ENCODE data around the gene UBAP1L.
"Not testable (repeated sequence)": the region's sequence is repeated elsewhere in the genome, so short reads cannot be mapped to it uniquely, and the experiment has no call there.

The UBAP1L gene

GRCh38 chr15:65115086-65115485 lies at the start of gene UBAP1L:
Gene UBAP1L (minus strand): TSS chr15:65115200. CDS start chr15:65106215, 8,985 bp downstream.
- no peak for DNase-seq

- DNase-seq = no peak
Observed at GRCh38 chr15:65164139-65164538, 49.1 kb upstream of the UBAP1L start.

DNA sequence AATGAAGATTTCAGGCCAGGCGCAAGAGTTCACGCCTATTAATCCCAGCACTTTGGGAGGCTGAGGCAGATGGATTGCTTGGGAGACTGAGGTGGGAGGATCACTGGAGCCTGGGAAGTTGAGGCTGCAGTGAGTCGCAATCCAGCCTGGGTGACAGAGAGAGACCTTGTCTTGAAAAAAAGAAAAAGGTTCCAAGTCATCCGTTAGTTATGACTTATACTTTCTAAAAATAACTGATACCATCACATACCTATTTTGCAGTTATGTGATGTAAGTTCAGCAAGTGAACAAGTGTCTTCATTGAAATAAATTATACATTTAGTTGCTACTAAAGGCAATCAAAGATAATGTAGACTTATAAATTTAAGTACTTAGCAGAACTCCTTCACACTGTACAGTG lies 48.0 kb upstream of the UBAP1L start:
- no peak for DNase-seq

DNA sequence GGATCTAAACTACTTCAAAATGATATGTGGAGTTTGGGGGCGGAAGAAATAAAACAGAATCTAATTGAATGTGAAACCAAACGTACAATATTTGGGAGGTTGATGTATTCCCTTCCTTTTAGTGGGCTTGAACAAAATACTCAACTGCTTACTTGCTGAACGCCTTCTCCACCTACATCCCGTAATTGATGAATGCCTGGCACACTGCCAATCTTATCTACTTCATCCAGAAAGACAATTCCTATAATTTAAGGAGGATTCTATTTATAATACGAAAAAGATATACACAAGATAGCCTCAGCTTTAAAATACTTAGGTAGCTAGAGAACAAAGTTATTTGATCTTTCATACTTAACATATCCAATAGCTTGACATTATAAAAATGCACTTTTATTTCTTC lies 41.7 kb upstream of the UBAP1L start:
- DNase-seq = no peak

GRCh38 chr15:65154720-65155119 lies 39.7 kb upstream of the UBAP1L start:
- DNase-seq = no peak

GRCh38 chr15:65147902-65148301 lies 32.9 kb upstream of the UBAP1L start:
- DNase-seq = no peak

GRCh38 chr15:65146438-65146837 lies 31.4 kb upstream of the UBAP1L start:
- DNase-seq = no peak

DNA sequence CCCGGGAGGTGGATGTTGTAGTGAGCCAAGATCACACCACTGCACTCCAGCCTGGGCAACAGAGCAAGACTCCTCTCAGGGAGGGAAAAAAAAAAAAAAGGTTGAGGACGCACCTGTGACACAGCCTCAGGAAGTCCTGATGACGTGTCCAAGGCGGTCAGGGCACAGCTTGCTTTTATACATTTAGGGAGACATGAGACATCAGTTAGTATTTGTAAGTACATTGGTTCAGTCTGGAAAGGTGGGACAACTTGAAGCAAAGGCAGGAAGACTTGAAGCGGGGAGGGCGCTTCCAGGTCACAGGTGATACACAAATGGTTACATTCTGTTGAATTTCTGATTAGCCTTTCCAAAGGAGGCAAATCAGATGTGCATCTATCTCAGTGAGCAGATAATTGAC lies 23.6 kb upstream of the UBAP1L start:
- DNase-seq = not testable (repeated sequence)

DNA sequence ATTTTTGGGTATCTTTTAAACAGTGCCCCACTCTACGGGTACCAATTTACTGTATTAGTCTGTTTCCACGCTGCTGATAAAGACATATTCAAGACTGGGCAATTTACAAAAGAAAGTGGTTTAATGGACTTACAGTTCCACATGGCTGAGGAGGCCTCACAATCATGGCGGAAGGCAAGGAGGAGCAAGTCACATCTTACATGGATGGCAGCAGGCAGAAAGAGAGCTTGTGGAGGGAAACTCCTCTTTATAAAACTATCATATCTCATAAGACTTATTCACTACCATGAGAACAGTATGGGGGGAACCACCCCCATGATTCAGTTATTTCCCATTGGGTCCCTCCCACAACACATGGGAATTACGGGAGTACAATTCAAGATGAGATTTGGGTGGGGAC lies 22.9 kb upstream of the UBAP1L start:
- DNase-seq = not testable (repeated sequence)

DNA sequence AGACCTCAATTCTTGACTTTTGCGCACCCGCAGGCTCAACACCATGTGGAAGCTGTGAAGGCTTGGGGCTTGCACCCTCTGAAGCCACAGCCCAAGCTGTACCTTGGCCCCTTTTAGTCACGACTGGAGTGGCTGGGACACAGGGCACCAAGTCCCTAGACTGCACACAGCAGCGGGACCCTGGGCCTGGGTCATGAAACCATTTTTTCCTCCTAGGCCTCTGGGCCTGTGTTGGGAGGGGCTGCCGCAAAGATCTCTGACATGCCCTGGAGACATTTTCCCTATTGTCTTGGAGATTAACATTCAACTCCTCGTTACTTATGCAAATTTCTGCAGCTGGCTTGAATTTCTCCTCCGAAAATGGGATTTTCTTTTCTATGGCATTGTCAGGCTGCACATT lies 22.1 kb upstream of the UBAP1L start:
- not testable (repeated sequence) for DNase-seq

GRCh38 chr15:65134538-65134937 lies 19.5 kb upstream of the UBAP1L start:
- DNase-seq = no peak

- peak; percentile 95 for DNase-seq
Observed at GRCh38 chr15:65133548-65134200, 18.7 kb upstream of the UBAP1L start, which contains the start of gene PDCD7. Gene PDCD7 (minus strand): TSS chr15:65133808. CDS start chr15:65133781, 27 bp downstream.

DNA sequence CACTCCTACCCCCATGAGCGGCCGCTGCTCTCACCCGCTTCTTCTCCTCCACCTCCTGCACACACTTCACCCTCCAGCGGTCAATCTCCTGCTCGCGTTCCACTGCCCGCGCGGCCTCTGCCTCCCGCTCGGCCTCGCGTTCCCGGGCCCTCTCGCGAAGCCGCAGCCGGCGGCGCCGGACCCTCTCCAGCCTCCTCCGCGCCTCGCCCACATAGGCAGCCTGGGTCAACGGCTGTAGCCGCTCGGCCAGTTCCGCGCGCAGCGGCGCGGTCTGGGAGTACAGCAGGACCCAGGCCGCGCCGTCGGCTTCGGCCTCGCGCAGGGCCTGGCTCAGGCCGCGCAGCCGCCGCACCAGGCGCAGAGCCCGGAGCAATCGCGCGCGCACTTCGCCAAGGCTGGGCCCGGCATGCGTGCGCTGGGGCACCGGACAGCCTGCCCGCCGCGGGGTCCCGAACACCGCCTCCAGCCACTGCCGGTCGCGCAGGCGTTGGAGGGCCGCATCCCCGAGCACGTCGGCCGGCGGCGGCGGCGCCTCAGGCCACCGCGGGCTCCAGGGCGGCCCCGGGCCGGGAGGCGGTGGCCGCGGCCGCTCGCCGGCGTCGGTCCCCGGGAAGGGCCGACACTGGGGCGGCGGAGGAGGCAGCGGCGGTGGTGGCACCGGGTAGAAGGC lies 18.0 kb upstream of the UBAP1L start:
- DNase-seq = peak; percentile 37

GRCh38 chr15:65130941-65131340 lies 15.9 kb upstream of the UBAP1L start:
- DNase-seq = no peak

- no peak for DNase-seq
Observed at GRCh38 chr15:65115542-65115941, 542 bp upstream of the UBAP1L start.

GRCh38 chr15:65110676-65111292 lies 4.2 kb downstream of the UBAP1L start:
- no peak for DNase-seq

- no peak for DNase-seq
Observed at GRCh38 chr15:65106011-65106590, 8.9 kb downstream of the UBAP1L start.

GRCh38 chr15:65105038-65105437 lies 10.0 kb downstream of the UBAP1L start:
- no peak for DNase-seq

- no peak for DNase-seq
Observed at GRCh38 chr15:65102912-65103311, 12.1 kb downstream of the UBAP1L start.

GRCh38 chr15:65101891-65102708 lies 12.9 kb downstream of the UBAP1L start:
- DNase-seq = no peak

GRCh38 chr15:65101411-65101890 lies 13.5 kb downstream of the UBAP1L start:
- DNase-seq = peak; percentile 64

GRCh38 chr15:65100442-65100841 lies 14.6 kb downstream of the UBAP1L start:
- no peak for DNase-seq

DNA sequence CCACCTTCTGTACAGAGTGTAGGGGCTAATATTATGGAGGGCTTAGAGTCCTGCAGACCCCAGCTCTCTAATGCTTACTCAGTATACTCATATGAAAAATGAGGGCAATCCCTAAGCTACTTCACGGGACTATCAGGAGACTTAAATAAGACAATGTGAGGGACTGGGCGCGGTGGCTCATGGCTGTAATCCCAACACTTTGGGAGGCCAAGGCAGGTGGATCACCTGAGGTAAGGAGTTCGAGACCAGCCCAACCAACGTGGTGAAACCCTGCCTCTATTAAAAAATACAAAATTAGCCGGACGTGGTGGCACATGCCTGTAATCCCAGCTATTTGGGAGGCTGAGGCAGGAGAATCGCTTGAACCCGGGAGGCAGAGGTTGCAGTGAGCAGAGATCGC lies 15.2 kb downstream of the UBAP1L start:
- DNase-seq = not testable (repeated sequence)

All from OCI-M1 (cell line).